ENCODE results near the gene ADAMTS13.
A peak's percentile ranks its signal among the peaks of the same experiment; 100 is the strongest.

The ADAMTS13 gene

DNA sequence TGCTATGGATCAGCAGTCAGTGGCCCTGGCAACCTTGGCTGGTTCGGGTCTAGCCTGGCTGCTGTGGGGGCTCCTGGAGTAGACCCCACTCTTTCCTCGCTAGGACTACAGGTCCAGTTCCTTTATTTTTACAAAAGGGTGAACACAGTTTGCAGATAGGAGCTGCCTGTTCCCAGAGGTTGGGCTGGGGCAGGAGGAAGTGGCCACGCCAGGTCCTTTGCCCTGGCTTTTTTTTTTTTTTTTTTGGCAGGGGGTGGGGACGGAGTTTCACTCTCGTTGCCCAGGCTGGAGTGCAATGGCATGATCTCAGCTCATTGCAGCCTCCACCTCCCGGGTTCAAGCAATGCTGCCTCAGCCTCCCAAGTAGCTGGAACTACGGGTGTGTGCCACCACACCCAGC, 48.8 kb downstream of the ADAMTS13 start:
- no peak for DNase-seq

DNA sequence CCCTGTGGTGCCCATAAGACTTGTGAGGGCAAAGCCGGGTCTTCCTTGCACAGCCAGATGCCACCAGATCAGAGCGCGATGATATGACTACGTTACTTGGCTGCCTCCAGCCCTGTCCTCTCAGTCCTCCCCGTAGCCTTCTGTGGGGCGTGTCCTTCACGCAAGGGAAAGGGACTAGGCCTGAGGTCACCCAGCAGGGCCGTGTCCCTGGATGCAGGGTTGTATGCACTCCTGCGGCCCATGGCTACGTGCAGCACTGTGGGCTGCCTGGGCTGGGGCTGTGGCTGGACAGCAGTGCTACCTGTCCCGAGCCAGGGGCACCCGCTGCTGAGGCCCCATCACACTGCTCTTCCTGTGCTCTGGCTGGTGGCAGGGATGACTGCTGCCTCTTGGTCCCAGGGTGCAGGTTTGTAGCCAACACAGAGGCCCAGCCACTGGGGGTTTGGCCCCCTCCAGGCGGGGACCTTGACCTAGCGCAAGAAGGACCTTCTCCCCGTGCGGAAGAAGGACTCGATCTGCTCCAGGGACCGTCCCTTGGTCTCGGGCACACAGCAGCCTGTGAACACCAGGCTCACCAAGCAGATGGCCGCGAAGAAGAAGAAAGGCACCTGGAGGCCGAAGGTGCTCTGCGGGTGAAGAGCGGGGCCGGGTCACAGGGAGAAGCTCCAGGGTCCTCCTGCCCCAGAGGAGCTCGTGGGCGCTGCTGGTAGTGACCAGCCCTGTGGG, 49.5 kb downstream of the ADAMTS13 start:
- no peak for DNase-seq

DNA sequence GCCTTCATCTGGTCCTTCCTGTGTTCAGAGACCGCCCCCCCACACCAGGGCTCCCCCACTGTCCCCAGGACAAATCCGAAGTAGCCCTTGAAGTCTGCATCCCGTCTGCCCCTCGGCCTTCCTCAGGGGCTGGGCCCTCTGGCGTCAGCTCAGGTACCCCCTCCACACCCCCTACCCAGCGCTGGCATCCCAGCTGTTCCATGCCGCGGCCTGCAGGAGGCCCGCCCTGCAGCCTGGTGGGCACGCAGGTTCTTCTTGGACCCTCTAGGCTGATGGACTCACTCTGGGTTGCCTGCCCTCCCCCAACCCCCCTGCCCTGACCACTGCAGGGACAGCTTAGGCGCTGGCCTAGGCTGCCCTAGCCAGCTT, 50.1 kb downstream of the ADAMTS13 start:
- DNase-seq, result no peak

DNA sequence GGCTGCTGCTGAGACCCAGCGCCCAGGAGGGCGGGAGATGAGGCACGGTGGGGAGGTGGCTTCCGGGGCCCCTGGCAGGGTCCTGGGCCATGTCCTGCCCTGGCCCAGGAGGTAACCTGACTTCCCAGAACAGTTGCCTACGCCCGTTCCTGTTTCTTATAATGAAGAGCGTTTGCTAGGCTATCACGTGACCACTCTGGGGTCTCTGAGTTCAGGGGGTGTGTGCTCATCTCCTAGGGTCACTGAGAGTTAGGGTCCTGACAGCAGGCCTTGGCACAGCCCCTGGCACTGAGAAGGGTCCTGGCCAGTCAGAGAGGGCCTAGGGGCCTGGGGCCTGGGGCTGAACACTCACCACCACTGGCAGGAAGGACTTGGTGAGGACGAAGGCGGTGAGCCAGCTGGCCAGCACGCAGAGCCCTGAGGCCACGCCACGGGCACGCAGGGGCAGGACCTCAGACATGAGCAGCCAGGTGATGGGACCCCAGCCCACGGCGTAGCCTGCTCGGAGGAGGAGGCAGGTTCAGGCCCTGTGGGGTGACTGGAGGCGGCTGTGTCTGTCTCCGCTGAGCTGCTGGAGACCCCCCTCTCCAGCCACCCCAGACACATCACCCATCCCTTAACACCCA, 50.7 kb downstream of the ADAMTS13 start:
- no peak for DNase-seq

DNA sequence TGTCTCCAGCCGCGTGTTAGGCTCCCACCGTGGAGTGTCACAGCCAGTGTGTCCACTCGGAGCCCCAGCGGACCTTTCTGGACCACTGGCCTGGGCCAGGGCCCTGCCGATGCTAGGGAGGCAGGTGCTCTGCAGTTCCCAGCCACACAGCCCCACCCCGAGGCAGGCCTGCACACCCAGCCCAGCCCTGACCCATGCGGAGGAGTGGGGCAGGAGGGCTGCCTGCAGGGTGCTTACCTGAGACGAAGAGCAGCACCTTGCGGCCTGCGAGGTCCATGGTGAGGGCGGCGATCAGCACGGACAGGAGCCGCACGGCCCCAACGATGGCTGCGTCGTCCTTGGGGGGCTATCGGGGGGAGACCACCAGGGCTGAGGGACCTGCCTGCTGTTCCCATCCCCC, 51.6 kb downstream of the ADAMTS13 start:
- DNase-seq, result no peak

DNA sequence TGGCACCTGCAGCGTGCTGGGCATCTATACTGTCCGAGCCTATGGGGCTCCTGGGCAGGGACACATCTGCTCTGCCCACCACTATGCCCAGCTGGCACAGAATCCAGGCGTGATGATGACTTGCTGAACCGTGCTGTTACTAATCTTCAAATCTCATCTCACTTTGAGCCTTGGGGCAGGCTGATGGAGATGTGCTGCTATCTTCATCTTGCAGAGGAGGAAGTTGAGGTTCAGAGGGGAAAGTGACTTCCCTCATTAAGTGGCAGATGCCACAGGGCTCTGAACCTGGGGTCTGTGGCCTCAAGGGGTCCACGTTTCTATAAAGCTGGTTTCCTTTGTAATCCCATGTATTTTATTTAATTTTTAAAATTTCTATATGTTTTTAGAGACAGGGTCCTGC, 52.0 kb downstream of the ADAMTS13 start:
- no peak for DNase-seq

DNA sequence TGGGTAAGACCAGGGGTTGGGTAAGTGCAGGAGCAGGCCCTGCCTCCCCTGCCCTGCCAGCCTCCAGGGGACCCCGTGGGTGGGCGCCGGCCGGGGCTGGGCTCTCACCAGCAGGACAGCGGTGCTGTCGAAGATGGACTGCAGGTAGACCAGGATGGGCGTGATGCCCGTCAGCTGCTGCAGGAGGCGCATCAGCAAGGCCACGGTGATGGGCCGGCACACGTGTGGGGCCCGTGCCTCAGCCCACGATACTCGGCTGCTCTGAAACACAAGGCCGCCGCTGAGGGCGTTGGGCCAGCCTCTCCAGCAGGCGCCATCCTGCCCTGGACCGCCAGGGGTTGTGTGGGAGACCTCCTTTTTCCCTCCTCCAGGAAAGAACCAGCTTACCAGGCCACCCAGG, 52.7 kb downstream of the ADAMTS13 start:
- no peak for DNase-seq

DNA sequence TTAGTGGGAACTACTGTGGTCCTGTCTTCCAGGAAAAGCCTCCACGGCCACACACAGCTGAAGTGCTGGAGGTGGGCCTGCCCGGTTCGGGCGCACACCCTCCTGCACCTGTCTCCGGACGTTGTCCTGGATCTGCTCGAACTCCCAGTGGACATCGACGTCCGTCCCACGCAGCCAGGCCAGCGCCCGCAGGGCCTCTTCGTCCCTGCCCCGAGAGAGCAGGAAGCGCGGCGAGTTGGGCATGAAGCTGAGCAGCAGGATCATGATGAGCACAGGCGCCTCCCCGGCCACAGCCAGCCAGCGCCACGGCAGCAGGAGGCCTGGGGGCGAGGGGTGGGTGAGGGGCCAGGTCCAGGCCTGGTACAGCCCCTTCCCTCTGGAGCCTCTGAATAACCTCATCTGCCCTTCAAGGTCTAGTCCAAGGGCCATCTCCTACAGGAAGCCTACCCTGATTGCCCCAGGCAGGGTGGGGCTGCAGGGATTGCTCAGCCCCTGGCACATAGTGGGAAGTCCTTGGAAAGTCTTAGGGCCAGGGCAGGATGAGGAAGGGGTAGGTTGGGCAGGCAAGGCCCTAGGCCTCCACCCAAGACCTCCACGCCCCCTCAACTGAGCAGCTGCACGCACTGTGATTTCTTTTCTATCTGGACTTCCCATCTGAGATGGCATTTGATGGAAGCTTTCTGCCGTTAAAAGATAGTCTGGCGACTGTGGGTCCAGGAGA, 53.3 kb downstream of the ADAMTS13 start:
- DNase-seq, result no peak

DNA sequence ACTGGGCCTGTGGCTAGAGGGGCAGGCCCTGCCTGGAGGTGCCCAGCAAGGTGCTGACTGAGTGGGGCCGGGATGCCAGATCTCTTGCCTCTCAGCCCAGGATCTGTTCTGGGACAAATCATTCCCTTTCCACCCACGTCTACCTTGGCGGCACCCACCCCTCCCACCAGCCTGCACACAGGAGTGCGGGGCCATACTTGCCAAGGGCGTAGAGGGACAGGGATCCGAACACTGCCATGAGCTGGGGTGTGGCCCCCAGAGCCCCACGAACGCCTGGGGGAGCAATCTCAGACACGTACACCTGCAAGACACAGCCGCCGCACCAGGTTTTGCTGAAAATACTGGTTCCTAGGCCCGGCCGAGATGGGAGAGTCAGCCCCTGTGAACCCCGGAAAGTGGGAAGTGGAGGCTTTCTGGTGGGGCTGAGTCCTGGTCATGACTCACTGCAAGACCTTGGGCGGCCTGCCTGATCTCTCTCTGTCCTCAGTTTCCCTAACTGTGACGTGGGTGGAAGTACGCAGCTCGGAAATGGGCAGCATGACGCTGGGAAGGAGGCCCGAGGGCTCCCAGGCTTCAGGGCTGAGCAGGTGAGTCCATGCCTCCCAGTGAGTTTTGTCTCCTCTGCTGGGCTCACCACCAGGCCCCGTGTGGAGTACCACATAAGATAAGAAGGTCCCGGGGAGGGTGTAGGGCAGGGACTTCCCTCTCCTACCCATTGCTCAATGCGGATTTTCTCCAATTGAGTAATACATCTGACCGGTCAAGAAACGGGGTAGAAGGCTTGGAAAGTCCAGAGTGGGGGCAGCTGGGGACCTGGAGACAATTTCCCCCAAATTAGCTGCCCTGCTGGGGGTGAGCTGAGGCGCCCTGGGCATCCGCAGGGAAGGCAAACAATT, 54.1 kb downstream of the ADAMTS13 start:
- DNase-seq, result no peak

DNA sequence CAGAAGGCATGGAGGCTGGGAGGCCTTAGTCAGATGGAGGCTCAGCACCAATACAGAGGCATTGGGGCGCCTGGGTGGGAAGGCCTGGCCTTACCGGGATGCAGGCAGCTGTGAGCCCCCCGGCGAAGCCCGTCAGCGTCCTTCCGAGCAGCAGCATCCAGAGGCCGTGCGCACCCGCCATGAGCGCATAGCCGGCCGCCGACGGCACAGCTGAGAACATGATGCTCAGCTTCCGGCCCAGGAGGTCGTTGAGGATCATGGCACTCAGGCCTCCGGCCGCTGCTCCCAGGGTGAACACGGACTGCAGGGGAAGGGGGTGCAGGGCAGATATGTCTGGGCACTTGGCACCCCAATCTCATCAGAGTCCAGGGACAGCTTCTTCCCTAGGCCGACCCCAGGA, 54.8 kb downstream of the ADAMTS13 start:
- no peak for DNase-seq

DNA sequence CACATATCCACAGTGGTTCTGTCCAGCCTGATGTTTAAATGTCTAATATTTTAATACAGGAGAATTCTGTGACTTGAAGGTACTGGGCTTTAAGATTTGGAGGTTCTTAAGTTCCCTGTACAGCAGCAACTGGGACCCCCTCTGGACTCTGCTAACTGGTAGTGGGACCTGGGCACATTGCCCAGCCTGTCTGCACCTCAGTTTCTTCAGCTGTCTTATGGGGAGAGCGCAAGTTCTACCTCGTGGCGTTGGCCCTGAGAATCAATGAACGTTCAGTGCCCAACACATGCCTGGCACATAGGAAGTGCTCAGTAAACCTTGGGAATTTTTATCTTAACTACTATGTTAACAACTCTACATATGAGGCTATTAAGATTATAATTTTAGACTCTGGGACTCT, 55.3 kb downstream of the ADAMTS13 start:
- no peak for DNase-seq

DNA sequence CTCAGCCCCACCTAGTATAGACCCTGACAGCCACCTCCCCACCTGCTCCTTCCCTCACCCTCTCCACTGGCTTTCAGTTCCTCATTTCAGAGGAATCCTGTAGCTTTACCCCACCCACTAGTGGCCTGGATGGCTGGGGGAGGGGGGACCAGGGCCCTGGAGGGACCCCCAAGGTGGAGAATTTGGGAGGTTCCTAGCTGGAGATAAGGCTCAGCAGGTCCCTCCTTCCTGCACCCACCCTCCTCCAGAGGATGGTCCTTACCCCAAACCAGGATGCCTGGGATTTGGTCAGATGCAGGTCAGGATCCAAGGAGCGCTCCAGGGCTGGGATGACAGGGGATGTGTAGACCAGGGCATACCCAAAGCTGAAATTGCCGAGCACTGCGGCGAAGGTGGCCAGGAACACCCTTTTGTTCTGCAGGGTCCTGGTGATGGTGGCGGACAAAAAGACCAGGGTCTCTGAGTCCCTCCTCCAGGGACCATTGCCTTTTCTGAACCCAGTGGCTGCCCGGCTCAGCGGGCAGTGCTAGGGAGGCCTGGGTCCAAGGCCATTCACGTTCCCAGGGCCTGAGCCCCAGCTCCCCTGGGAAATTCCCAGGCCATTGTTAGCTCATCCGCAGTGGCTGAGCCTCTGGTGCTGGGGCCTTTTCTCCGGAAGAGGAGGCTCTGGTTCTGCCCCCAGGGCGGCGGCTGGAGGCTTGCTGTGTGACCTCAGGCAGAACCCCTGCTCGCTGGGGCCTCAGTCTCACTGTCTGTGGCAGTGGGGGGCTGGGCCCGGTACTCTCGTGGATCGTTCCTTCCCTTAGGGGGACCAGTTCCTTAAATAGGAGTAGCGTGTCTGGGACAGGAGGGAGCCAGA, 56.1 kb downstream of the ADAMTS13 start:
- peak in 1 of 51 donors; percentile 46 for DNase-seq

DNA sequence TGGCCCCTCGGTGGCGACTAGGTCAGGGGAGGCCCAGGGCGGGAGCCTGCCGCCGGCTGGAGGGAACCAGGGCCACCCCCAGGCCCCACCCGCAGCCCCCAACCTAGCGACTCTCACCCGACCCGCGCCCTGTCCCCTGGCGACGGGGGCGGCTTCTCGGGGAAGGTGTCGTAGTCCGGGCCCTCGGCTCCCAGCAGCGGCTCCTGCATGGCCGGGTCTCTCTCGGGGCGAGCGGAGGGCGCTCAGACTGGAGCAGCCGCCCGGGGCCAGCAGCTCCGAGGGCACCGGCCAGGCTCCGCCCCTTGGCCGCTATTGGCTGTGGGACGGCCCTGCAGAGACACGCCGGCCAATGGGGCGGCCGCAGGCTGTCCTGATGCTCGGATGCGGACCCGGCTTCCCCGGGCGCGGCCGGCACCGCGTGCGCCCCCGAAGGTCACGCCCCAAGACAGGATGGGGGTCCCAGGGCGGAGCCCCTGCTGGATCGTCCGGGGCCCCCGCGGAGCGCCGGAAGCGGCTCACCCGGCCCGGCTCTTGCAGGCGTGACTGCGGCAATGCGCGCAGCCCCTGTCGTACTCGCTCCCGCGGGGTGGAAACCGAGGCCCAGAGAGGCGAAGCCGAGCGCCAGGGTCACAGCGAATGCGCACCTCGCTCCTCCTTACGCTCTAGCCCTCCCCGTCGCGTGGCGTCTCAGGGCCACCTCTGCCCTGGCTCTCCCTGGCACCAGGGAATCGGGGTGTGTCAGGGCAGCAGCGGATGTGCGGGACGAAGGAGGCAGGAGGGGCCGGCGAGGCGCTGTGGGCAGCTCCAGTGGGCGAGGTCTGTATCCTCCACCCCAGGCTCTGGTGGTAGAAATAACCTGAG, 56.9 kb downstream of the ADAMTS13 start, which contains the start of gene SLC2A6:
Gene SLC2A6 (minus strand): TSS at position 249 of the 861 bp plus-strand sequence. CDS start 40 bp downstream, at position 209.
- DNase-seq, result peak; percentile 18 to 94 (median 81)

DNA sequence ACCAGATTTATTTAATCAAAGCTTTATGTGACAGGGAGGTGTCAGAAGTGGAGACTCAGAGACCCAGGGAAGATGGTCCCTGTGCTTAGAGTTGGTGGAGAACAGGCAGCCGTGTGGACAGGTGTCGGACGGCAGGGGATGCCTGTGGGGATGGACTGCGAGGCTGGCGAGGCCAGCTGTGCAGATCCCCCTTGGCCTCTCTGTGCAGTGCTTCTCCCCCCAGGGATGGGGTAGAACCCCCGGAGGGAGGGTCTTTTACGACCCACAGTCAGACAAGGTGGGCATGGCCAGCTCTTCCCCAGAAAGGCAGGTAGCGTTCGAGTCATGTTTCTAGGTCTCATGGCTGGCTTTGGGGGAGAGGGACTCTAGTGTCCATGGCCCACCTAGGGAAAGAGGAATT, 61.4 kb downstream of the ADAMTS13 start:
- DNase-seq, result no peak

DNA sequence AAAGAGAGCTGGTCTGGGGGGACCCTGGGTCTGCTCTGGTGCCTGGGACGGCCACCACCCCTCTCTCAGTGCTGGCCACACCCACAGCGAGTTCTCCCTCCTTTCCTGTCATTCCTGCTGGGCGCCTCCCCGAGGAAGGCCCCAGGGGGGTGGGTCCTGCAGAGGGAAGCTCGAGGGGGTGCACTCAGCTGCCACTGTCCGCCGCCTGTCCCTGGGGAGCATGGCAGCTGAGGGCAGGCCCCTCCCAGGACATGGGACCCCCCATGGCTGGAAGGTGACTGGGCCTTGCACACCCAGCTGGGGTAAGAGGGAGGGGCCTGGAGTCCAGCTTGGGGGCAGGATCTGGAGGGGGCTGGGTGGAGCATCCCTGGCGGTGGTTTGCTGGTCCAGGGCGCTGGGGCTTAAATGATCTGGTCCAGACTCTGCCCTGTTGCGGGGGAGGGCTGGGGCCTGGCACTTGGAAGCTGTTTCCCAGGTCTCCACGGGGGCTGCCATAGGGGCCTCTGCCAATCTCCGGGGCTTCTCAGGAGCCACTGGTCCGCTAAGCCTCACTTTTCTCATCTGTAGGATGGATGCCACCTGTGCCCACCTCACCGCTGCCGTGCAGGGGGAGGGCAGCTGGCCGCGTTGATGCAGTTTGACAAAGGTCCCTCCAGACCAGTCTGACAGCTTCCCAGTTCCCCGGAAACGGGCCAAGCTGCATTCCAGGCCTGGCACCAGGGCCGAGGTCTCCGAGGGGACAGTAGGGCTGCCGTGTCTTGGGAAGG, 62.7 kb downstream of the ADAMTS13 start:
- no peak for DNase-seq

DNA sequence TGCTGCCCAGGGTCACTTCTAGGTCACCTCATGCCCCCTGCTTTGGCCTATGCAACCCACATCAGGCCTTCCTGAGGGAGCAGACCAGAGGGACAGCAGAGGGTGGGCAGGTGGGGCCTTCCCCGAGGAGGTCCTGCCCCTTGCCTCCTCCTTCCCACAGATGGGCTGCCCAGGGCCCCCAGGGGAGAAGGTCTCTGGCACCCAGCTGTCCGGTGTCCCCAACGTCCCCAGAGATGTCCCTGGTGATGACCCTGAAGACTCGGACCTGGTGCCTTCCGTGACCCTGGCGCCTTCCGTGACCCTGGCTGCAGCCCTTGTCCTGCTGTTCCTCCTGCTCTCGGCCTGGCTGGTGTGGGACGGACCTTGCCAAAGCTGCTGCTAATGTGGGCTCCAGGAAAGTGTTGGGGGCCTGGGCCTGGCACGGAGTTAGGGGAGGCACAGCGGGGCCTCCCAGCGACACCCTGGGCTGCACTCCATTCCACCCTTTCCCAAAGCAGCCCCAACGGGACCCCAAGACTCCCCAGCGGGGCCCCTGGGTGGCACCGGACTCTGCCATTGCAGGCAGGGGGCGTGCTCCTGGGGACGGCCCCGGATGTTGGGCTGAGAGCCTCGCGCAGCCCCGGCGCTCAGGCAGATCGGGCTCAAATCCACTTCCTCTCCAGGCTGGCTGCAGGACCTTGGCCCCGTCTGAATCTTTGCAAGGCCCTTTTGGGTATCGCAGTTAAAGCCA, 63.5 kb downstream of the ADAMTS13 start:
- DNase-seq, result no peak

DNA sequence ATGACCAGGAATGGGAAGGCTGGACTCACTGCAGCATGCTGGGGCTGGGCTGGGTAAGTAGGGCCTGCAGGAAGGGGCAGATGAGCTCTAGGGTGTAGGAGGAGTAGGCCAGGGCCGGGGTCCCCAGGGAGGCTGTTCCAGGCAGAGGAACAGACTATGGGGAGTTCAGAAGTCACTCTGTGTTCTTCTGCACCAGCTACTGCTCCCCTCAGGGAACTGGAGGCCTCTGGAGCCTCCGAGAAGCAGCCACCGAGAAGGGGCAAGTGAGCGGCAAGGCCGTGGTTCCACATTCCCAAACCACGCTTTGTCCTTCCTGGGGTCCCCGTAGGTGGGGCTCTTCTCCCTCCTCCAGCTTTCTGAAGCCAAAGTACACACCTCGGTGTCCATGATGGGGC, 65.2 kb downstream of the ADAMTS13 start:
- no peak for DNase-seq

DNA sequence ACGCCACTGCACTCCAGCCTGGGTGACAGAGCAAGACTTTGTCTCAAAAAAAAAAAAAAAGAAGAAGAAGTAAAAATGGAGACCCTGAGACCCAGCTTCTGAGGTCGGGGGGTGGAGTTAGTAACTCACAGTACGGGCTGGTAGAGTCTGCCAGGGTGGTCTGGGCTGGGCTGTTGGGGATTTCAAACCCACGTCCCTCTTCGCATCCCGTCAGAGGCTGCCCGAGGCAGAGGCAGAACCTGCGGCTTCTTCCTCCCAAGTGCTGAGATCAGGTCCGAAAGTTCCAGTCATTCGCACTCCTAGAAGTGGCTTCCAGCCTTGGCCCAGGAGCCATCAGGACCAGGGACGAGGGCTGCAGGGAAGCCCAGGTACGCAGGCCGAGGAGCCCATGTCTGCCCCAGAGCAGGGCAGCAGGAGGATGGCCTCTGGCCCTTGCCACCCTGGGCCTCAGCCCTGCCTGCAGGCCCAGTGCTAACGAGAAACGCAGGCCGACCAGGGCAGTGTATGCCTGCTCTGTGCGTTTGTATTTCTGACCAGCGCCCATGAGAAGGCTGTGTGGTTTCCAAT, 66.6 kb downstream of the ADAMTS13 start:
- DNase-seq, result no peak

All from hypothalamus (tissue), 51 donors.